GM12878 (cell line): ENCODE measurements around the gene CA5A. TPM values are rescaled to one million over a fixed set of nuclear protein-coding genes. Genes with fewer than 3 reads are reported as not detected.
A peak's percentile ranks its signal among the peaks of the same experiment; 100 is the strongest.

ENCODE experiments used
- ATAC-seq: fragments of 200-7000 bp; cut with Tn5 transposase; 3 replicates; pipeline ENCODE4 v1.9.1; 2020; ENCODE audit warnings: mild to moderate bottlenecking, moderate library complexity
- BruUV-seq: library from RNA; stranded (reverse); fragments of 400-500 nt; replicated peaks from 2 replicates; lab custom pipeline; 2021; lab: Mats Ljungman, UMichigan
- CTCF ChIA-PET: fragments of 300-600 bp; sonication (Branson Sonifier 250); formaldehyde crosslinking; extraction: SDS; loops from one replicate; lab custom pipeline; 2021; ENCODE audit warnings: inconsistent platforms; lab: Yijun Ruan, JAX
- POLR2A ChIA-PET: fragments of 350-600 bp; formaldehyde crosslinking; extraction: SDS; loops from one replicate; lab custom pipeline; 2021; ENCODE audit warnings: inconsistent platforms; lab: Charles Lee
- RAD21 ChIA-PET: fragments of 300-600 bp; sonication (Branson Sonifier 250); formaldehyde crosslinking; loops from one replicate; lab custom pipeline; 2023; ENCODE audit warnings: antibody characterized with exemption; ENCODE audit not compliant: unreplicated experiment; lab: Charles Lee
- SMC1A ChIA-PET: fragments of 300-600 bp; sonication (Branson Sonifier 250); formaldehyde crosslinking; loops from one replicate; lab custom pipeline; 2023; ENCODE audit not compliant: unreplicated experiment, uncharacterized antibody; lab: Charles Lee
- DNase-seq: peaks from one replicate; pipeline ENCODE4 v3.0.0-alpha.2; 2011; ENCODE audit warnings: low read depth, low spot score
- FAIRE-seq: peaks from 3 replicates; lab custom pipeline; 2011; peaks lifted over from hg19 to GRCh38; lab: Jason Lieb, UNC
- H2AFZ ChIP-seq: 2 replicates; pipeline ENCODE4 v1.6.0; 2011; ENCODE audit warnings: low read depth, low read length, control low read depth; ENCODE audit not compliant: control insufficient read depth
- H3K27ac ChIP-seq: 2 replicates; pipeline ENCODE4 v1.5.1; 2011; ENCODE audit warnings: control low read depth; ENCODE audit not compliant: control insufficient read depth, insufficient read depth
- H3K27me3 ChIP-seq, 2 experiments: replicated peaks in 1 of 2; 2 replicates each; pipeline versions ENCODE4 v1.6.0 to v1.6.1; 2011; ENCODE audit warnings: low read length in 1 of 2; ENCODE audit not compliant: control insufficient read depth in 2 of 2, insufficient read depth in 2 of 2
- H3K36me3 ChIP-seq, 2 experiments: 2 replicates each; pipeline ENCODE4 v1.5.1; 2011; ENCODE audit warnings: low read length in 1 of 2; ENCODE audit not compliant: control insufficient read depth in 2 of 2, insufficient read depth in 2 of 2
- H3K4me1 ChIP-seq: 2 replicates; pipeline ENCODE4 v1.6.1; 2011; ENCODE audit warnings: mild to moderate bottlenecking, low read length, moderate library complexity, mixed read lengths; ENCODE audit not compliant: control insufficient read depth, insufficient read depth
- H3K4me2 ChIP-seq: 2 replicates; pipeline ENCODE4 v1.6.0; 2011; ENCODE audit warnings: control low read depth; ENCODE audit not compliant: control insufficient read depth, insufficient read depth
- H3K4me3 ChIP-seq: fragments of 200-600 bp; sonication (generic); 2 replicates; pipeline ENCODE4 v1.5.1; 2016
- H3K79me2 ChIP-seq: 2 replicates; pipeline ENCODE4 v1.6.0; 2011; ENCODE audit warnings: low read length; ENCODE audit not compliant: control insufficient read depth, insufficient read depth
- H3K9ac ChIP-seq: 2 replicates; pipeline ENCODE4 v1.8.0; 2011; ENCODE audit warnings: low read length, control low read depth, mixed read lengths; ENCODE audit not compliant: control insufficient read depth, insufficient read depth
- H3K9me3 ChIP-seq: replicated peaks from 3 replicates; pipeline ENCODE4 v1.5.1; 2011; ENCODE audit warnings: mild to moderate bottlenecking, low read length; ENCODE audit not compliant: control insufficient read depth, insufficient read depth
- H4K20me1 ChIP-seq: 2 replicates; pipeline ENCODE4 v1.6.0; 2011; ENCODE audit not compliant: control insufficient read depth, insufficient read depth
- ATF2 ChIP-seq: IDR thresholded peaks from 2 replicates; pipeline ENCODE4 v1.6.1; 2012; ENCODE audit warnings: low read length, inconsistent platforms
- NR2C1 ChIP-seq: fragments of 450-650 bp; IDR thresholded peaks from 2 replicates; pipeline ENCODE4 v1.6.1; 2017; ENCODE audit warnings: antibody characterized with exemption, mild to moderate bottlenecking, moderate library complexity
- POLR2A ChIP-seq: IDR thresholded peaks from 2 replicates; pipeline ENCODE4 v1.6.1; 2011; ENCODE audit warnings: low read depth, mild to moderate bottlenecking, low read length
- STAT3 ChIP-seq: IDR thresholded peaks from 2 replicates; pipeline ENCODE4 v1.6.1; 2011; ENCODE audit warnings: low read depth, low read length, improper control_type of control experiment
- WGBS: methylation state at CpG from one replicate; pipeline ENCODE4 v1.1.6; 2016; ENCODE audit warnings: low lambda C conversion rate; ENCODE audit not compliant: insufficient replicate concordance, insufficient coverage; ENCODE audit errors: missing lambda C conversion rate; 5-methylcytosine and 5-hydroxymethylcytosine counted together
- in situ Hi-C: fragments of 300-500 bp; cut with MboI; formaldehyde crosslinking; loops from 9 replicates; pipeline ENCODE4 v1.14.3; 2018; ENCODE audit warnings: mixed read lengths
- intact Hi-C: fragments of 100-400 bp; cut with micrococcal nuclease; formaldehyde crosslinking; loops from one replicate; pipeline ENCODE4 v1.14.2; 2022; ENCODE audit not compliant: unreplicated experiment
- polyA plus RNA-seq, 11 experiments: library from polyadenylated mRNA; depleted of rRNA in 4 of 11; unstranded in 6 of 11; stranded (reverse) in 5 of 11; fragments of >200 nt; fragmentation: Nextera tagmentation in 4 of 11; fragmentation: Illumina TruSeq in 1 of 11; extraction: Ambion mirVana in 4 of 11; extraction: Trizol in 1 of 11; gene quantifications; 1 replicate in 1 of 11; 2 replicates in 10 of 11; pipeline versions ENCODE4 v1.2.1 to v1.2.3, GENCODE V29; 2011 to 2016; ENCODE audit warnings: inconsistent platforms in 2 of 11, missing spikeins in 2 of 11, low read depth in 1 of 11
- total RNA-seq, 4 experiments: library from RNA; depleted of rRNA in 3 of 4; stranded (reverse); fragments of >200 nt in 3 of 4; fragmentation: Illumina TruSeq in 1 of 4; extraction: Trizol in 1 of 4; gene quantifications; 2 replicates each; pipeline versions ENCODE4 v1.2.1 to v1.2.3, GENCODE V29; 2013 to 2021

Gene CA5A
- total and polyA plus RNA-seq, 10 of the 15 experiments (the other 5 are each of a cell fraction or from before 2014, with no cell fraction given): not detected

- no peak overlapping the region for H3K4me3 ChIP-seq
- TF ChIP-seq ATF2 (no peak), POLR2A (peak; percentile 55; the same call in 1 of the 2 replicates), STAT3 (no peak), NR2C1 (no peak)
- 93% methylated on average over 19 of the region's 22 CpGs for WGBS
- H2AFZ ChIP-seq: no peak overlapping the region
- H3K79me2 ChIP-seq: peaks cover 4% of the 10 kb centered on the region
- no peaks in the 10 kb centered on the region for H4K20me1 ChIP-seq
- no peak overlapping the region for H3K27ac ChIP-seq
- H3K4me2 ChIP-seq: no peak overlapping the region
- ATAC-seq (no peak), DNase-seq (no peak), FAIRE-seq (no peak)
- intact Hi-C loops (no loop called here), in situ Hi-C loops (no loop called here)
- H3K4me1 ChIP-seq: no peaks in the 10 kb centered on the region
- ChIA-PET RAD21 (no interaction called here), CTCF (no interaction called here), SMC1A (no interaction called here), POLR2A (no interaction called here)
- H3K27me3 ChIP-seq: no peaks in the 10 kb centered on the region
- no peak overlapping the region for H3K9ac ChIP-seq
- no TSS peak for BruUV-seq
- H3K9me3 ChIP-seq: no peaks in the 10 kb centered on the region
- peaks cover 21 to 71% of the 10 kb centered on the region in 2 experiments; a peak in 3 of 4 replicates for H3K36me3 ChIP-seq
These were observed 94.8 kb downstream of the CA5A start for GRCh38 chr16:87841340-87842208.
